Stimulated activated CD4-positive, alpha-beta T cell treated with anti-CD3 and anti-CD28 coated beads, Interleukin-12 subunit alpha, Interleukin-12 subunit beta, amount 100 ng/mL, for 4 hours (primary cell): ENCODE results near the gene ACBD3.
A peak's percentile ranks its signal among the peaks of the same experiment; 100 is the strongest.

ENCODE experiments used
- DNase-seq: peaks from one replicate; pipeline ENCODE4 v3.0.0-alpha.2; 2020

The ACBD3 gene

DNA sequence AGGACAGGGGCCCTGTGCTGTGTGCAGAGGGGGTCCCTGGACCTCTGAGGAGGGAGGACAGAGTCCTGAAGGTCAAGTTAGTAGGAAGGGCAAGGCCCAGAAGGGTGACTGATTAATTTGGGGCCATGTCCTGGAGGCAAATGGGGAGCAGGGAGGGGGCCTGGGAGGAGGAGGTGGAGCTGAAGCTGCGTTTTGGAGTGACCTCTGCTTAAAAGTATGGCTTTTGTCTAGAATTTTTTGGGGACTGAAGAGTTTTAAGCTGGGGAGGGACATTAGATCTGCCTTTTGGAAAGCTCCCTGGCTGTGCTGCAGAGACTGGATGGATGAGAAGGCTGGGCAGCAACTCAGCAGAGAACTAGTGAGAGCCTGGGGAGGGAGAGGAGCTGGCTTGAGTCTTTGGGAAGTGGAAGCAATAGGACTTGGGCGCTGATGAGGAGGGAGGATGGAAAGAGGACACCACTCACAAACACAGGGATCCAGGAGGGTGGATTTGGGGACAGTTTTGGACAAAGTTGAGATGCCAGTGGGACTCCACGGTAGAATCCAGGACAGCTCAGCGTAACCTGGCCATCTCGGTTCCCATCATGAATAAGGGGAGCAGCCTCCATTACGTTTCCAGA is 52.9 kb downstream of the ACBD3 start:
- no peak for DNase-seq

DNA sequence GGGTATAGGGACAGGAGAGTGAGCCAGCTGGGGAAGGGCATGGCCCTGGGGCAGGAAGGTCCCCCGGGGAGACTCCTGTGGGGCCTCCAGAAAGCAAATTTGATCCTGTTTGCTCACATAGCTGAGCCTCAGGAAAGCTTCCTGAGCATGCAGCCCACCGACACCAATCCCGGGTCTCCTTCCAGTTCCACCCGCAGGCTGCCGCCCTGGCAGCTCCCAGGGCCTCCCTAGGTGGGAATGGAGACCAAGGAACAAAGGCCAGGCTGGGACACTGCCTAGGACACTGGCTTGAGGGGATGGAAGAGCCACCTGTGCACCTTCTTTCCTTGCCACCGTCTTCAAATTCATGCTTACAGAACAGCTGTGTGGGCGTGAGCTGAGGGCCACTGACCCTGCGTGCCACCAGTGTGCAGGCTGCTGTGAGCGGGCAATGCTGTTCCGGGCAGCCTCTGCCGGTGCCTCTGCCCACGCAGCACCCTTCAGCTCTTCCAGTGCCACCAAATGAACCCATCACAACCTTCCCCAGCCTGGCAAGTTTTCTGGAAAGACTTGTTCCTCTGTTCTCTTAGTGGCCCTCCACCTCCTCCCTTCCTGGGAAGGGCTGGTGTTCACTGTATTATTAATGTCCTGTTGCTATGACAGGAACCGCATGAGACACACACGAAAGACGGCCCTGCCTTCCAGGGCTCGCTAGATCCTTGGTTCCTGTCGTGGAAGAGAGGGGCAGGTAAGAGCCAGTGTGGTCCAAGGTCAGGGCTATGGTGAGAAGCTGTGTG is 53.6 kb downstream of the ACBD3 start:
- no peak for DNase-seq

DNA sequence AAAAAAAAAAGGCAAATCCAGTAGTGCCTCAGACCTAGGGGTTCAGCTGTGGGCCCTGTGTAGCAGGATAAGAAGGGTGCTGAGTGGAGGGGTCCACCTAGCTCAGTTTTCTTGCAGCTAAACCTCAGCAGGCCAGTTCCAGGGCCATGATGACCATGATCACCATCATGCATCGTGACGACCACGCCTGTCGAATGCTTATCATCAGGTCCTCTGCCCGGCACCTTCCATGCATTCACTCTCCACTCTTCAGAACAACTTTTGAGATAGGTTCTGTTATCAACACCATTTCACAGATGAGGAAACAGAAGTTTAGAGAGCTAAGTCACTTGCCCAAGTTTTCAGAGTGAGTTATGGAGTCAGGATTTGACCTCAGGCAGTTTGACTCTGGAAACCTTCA is 54.9 kb downstream of the ACBD3 start:
- no peak for DNase-seq

DNA sequence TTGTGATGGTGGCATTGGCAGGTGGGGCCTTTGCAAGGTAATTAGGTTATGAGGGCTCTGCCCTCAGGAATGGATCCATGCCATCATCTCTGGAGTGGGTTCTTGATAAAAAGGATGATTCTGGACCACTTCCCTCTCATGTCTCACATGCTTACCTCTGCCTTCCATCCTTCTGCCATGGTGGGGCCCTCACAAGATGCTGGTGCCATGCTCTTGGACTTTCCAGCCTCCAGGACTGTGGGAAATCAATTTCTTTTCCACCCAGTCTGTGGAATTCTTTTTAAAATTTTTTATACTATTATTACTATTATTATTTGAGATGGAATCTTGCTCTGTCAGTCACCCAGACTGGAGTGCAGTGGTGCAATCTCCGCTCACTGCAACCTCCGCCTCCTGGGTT is 57.3 kb downstream of the ACBD3 start:
- no peak for DNase-seq

DNA sequence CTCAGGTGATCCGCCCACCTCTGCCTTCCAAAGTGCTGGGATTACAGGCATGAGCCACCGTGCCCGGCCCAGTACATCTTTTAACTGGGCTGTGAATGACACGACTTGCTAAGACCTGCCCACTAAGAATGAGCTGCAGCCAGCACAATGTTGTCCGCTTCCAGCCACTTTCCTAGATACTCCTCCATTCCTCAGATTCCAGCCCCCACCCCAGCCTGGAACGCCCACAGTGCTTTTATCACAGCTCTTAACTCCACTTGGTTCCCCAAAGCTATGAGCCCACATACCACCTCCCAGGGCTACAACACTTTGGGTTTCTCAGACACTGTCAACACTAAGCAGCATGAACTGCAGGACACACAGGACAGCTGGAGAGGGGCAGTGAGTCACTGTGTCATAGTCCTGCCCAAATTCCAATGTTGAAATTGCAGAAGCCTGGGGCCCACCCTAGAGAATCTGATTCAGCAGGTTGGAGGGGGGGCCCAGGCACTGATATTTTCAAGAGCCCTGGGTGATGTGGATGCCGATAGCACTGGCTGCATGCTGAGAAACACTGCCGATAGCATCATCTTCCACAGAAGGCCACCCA is 58.0 kb downstream of the ACBD3 start:
- DNase-seq = no peak

DNA sequence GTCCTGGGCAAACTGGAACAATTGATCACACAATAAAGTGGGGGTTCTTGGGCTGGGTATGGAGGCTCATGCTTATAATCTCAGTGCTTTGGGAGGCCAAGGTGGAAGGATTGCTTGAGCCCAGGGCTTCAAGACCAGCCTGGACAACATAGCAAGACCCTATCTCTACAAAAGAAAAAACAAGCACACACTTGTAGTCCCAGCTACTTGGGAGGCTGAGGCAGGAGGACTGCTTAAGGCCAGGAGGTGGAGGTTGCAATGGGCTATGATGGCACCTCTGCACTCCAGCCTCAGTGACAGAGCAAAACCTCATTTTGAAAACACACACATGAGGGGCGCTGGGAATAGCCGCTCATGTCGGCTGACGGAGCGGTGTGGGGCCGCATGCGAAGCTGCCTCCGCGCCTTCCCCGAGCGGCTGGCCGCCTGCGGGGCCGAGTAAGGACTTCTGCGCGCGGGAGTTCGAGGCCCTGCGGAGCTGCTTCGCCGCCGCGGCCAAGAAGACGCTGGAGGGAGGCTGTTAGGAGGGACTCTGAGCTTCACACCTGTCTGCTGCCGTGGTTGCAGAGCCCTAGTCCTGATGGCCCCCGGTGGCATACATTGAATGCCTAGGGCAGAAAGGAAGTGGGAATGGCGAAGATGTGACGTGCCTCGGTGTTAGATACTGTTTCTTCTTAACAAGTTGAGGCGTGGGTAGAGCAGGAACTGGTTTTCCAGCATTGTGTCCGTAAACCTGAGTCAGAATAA is 59.5 kb downstream of the ACBD3 start:
- DNase-seq = no peak

DNA sequence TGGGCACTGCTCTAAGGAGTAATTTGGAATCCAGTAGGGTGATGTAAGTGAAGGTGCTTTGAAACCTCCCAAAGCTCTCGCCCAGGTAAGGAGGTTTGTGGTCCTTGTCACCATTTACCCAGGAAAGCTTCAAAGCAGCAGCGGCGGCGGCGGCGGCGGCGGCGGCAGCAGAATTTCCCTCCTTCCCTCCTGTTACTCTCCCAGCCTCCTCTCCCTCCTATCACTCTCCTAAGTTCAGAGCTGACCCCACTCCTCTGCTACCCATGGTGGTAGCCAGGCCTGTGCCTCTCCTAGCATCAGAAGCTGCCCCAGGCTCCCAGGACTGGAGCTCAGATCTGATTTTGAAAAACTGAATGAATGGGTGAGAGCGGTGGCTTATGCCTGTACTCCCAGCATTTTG is 60.7 kb downstream of the ACBD3 start:
- no peak for DNase-seq

DNA sequence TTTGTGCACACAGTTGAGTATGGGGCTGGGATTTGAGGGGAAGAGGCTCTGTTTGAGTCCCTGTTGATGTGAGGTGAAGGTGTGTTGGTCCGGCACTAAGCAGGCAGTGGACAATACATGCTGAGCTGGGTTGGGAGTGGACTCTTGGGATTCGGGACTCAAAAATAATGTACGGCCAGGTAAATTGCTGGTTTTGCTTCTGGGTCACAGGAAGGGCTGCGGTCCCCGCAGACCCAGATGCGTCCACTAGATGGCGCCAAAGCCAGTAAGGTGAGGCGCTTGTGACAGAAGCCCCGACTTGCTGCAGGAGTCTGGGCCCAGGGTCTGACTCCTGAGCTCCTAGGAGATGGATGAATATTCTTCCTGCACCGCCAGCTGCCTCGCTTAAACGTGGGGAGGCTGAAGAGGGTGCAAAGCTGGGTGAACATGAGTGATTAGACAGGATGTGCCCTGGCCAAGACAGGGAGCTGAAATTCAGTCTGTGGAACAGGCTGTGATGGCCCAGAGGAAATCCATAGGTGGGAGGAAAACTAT is 61.4 kb downstream of the ACBD3 start:
- DNase-seq = peak; percentile 88

DNA sequence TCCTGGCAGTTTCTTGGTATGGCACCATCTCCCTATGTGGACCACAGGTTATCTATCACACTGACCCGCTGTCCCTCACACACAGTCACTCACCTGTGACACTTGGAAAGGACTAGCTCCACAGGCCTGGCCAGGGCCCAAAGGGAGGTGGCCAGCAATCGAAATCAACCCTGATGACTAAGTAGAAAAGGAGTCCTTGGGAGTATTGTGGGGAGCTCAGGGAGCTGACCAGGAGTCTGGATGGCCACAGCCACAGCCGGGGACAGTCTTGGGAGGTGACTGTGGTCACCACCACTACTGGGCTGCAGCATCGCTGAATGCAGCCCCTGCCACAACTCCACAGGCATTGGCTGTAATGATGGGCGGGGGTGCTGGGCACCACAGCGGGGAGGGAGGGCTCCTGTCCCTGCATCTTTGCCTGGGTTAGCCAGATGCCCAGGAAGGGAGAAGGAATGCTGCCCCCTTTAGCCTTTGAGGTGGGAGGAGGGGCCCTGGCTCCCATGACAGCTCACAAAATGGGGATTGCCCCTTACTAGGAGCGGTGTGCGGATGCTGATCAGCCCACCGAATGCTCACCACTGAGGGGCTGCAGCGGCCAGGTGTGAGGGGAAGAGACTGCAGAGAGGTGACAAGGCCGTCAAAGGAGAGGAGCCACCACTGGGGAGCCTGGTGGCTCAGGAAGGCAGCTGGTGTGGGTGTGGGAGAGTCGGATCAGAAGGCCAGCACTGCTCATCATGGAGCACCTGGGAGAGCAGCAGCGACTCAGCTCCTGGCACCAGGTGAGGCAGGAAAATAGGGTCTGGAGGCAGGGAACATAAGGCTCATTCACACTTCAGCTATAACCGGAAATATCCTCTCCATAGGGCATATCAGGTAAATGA is 62.7 kb downstream of the ACBD3 start:
- DNase-seq = no peak

DNA sequence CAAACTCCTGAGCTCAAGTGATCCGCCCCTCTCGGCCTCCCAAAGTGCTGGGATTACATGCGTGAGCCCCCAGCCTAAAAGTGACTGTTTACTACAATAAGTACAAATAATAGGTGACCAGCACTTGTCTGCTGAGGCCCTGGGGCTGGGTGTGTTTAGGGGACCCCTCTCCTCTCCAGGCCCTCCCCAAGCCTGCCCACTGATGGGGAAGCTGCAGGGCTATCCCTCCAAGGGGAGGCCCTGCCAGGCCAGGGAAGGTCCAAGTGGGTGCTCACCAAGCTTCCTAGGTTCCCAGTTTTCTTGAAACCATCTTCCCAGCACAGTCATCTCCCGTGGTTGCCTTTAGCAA is 63.4 kb downstream of the ACBD3 start:
- DNase-seq = no peak

DNA sequence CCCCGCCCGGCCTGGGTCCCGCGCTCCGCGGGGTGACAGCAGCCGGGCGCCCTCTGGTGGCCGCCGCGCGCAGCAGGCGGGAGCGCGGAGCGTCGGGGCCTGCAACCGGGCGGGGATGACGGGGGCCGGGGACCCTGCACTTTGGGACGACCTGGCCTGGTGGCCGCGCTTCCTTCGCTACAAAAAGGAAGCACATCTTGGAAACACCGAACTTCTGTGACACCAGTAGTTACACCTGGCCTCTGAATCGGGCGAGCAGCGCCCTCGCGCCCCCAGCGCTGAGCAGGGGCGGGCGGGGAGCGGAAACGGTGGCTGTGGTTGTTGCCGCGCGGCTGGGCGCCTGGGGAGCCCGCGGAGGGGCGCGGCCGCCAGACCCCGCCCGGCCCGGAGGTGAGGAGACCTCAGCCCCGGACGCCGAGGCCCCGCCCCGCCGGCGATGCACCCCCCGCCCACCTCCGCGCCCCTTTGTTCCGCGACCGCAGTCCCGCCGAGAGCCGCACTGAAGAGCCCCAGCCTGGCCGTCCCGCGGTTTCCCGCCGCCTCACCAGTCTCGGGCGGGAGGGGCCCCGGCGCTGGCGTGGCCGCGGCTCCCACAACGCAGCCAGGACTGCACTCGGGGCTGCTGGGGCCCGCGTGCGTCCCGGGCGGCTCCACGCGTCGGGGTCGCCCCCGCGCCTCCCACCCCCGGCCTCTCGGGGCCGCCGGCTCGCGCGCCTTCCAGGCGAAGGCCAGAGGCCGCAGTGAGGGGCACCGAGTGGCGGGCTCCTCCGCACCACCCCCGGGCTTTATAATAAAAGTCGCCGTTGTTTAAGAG is 64.7 kb downstream of the ACBD3 start:
- peak; percentile 74 for DNase-seq

DNA sequence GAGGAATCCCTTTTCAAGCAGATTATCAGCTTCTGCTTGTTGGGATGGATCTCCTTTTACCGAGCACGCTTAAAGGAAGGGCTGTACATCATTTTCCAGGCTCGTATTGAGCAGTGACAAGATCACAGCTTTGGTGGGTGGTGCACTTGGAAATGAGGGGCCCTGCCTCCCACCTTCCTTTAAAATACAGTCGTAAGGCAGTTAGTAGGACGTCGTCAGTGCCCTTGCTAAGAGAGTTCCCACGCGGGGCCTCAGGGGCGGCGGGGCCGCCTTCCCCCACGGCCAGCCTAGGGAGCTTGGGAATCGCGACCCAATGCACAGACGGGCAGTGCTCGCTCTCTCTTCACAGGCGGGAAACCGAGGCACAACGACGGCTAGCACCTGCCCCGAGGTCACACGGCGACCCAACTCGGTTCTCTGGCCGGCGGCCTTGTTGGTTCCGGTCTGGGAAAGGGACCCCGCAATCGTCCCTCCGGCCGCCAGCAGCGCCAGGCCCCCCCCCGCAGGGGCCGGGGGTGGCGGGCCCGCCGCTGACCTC is 65.4 kb downstream of the ACBD3 start:
- no peak for DNase-seq

DNA sequence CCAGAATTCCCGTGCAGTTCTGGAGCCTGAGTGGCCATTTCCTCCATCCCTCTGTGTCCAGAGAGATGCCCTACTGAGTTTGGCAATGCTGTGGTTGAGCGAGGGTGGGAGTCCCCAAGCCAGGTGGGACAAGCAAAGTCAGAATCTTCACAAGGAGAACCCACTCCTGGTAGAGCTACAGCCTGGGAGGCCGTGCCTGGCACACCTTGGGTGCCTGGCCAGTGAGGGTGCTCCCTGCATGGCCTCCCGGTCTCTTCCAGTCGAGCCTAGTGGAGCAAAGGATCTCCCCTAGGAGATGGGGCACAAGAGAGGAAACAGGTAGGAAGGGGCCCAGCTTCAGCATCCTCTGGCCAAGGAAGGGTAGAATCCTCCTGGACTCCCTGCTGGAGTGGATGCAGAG is 66.1 kb downstream of the ACBD3 start:
- no peak for DNase-seq

DNA sequence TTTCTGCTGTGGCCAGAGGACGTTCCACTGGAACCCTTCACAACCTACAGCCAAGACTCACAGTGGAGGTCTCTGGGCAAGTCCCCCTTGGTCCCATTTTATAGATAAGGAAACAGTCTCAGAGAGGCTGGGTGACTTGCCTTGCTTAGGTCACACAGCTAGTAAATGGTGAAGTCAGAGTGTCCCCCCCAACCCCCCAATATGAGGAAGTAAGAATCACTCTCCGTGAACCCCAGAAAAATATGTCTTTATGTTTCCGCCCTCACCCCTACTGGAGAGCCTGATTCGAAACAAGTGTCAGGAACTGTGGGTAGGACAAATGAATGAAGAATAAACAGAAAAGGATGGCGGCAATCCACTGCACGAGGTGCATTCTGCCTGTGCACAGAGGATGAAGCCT is 67.4 kb downstream of the ACBD3 start:
- no peak for DNase-seq

DNA sequence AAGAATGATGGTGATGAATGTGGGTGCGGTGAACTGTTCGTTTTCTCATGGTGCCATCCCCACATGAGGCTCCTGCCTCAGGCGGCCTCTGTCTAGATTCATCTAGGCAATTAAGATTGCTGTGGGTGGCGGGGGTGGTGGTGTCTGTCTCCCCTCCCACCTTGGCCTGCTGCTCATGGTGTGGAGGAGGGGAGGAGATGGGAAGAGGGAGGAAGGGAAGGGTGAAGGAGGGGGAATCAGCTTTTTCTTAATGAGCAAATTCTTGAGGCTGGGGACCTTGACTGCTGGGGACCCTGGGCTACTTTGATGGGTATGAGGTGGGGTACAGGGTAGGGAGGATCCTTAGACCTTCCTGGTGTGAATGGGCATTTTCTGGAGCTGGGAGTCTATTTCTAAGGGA is 68.2 kb downstream of the ACBD3 start:
- DNase-seq = no peak

DNA sequence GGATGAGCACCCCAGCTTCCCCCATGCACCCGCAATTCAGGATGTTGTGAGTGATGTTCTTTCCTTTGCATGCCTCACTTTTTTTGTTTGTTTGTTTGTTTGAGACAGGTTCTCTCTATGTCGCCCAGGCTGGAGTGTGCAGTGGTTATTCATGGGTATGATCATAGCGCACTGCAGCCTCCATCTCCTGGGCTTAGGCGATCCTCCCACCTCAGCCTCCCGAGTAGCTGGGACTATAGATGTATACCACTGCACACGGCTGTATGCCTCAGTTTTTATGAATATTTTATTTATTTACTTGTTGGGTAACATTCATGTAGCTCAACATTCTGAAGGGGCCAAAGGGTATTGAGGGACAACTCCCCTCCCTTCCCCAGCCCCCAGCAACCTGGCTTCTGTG is 69.2 kb downstream of the ACBD3 start:
- DNase-seq = no peak

DNA sequence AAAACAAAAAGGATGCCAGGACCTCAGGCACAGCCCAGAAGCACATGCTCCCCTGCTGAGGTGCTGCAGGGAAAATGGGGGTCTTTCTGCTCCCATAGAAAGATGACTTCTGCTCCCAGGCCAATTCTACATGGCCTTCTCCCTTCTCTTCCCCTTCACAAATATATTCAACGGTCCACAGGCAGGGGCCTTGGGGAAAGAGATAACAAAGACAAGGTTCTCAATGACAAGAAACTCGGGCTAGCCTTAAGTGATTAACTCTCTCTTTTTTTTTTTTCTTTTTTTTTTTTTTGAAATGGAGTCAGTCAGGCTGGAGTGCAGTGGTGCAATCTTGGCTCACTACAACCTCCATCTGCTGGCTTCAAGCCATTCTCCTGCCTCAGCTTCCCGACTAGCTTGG is 69.9 kb downstream of the ACBD3 start:
- DNase-seq = no peak

DNA sequence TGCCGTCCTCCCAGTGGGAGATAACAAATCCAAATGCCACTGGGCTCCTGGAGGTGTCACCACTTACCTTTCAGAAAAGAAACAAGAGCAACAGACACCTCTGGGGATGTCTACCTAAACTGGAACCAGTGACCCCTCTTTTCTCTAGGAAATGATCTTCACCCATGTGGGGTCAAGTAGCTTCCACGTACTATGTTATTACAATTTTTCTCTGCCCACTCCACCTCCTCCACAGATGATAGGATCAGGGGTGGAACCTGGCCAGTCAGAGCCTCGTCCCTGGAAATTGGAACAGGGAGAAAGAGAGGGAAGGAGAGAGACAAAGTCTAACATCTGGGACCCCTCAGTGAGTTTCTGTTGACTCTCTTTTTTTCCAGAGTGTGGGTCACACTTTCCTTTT is 73.9 kb downstream of the ACBD3 start:
- DNase-seq = no peak

DNA sequence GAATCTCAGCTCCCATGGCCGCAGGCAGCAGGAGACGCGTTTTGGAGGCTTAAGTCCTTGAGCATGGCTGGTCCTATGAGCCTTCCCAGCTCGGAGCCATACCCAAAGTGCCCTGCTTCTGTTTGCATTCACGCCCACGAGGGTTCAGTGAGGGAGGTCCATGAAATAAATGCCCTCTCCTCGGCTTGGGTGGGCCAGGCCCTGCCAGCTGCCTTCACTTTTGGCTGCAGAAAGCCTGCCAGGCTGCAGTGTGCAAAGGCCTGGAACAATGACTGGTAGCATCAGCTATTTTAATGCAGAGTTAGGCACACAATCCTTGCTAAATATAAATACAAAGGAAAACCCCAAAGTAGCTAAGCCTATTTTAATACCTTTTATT is 74.7 kb downstream of the ACBD3 start:
- no peak for DNase-seq

DNA sequence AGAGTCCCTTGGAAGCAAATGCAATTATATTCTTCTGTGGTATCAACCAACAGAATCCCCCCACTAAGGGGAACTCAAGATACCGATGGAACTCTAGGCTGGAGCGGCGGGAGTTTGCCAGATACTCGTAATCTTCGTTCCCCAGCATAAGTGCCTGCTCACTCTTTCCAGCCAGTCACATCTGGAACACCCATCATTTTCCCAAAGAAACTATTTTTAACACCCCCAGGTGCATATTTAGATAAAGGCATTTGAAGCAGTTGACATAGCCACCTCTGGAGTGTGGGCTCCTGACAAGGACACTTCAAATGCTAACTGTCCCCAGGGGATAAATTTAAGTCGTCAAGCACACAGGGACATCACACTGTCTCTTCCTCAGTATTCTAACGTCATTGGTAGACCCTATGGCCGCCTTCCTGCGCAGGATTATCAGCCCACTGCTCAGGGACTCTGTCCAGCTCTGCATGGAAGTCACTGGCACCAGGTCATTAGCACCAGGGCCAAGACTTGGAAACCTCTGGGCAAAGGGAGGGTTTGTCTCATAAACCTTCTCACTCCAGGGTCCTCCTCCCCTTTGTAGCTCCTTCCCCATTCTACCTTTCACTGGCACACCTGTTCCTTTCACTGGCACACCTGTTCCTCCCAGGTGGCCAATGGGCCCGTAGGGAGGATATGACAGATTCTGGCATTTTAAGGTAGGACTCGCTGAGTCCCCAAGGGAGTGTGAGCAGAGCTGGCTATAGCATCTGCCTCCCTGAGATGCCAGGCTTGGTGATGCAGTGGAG is 75.3 kb downstream of the ACBD3 start:
- DNase-seq = no peak
